ENCODE data around the gene KCNAB1.

DNA sequence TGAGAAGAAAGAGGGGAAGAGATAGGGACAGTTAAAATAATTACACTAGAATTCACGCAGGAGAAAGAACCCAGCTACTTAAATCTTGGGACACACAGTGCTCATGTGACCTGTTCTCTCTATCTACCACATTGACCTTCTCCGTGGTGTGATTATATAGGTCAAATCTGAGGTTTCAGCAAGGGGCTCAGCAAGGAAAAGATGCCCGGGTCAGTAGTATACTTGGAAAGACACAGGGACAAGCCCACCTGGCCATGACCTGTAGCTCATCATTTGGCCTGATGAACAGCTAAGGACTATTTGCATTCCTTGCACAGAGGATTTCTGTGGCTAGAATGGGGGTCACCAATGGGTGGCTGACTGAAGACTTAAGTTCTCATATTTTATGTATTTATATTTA, 362.6 kb downstream of the KCNAB1 start:
- TF ChIP-seq, protein P1, sequence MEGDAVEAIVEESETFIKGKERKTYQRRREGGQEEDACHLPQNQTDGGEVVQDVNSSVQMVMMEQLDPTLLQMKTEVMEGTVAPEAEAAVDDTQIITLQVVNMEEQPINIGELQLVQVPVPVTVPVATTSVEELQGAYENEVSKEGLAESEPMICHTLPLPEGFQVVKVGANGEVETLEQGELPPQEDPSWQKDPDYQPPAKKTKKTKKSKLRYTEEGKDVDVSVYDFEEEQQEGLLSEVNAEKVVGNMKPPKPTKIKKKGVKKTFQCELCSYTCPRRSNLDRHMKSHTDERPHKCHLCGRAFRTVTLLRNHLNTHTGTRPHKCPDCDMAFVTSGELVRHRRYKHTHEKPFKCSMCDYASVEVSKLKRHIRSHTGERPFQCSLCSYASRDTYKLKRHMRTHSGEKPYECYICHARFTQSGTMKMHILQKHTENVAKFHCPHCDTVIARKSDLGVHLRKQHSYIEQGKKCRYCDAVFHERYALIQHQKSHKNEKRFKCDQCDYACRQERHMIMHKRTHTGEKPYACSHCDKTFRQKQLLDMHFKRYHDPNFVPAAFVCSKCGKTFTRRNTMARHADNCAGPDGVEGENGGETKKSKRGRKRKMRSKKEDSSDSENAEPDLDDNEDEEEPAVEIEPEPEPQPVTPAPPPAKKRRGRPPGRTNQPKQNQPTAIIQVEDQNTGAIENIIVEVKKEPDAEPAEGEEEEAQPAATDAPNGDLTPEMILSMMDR (conservative IDR thresholded peaks at IDR 0.05 in 1 of 2, IDR thresholded peaks at IDR 0.05 in 1 of 2; ENCODE audit: low read depth in 1 of 2, low read length in 2 of 2) = no peak
- TF ChIP-seq EZH2 (IDR thresholded peaks at IDR 0.05; ENCODE audit: low read length, missing control alignments) = no peak

All from fibroblast of lung (primary cell).